GM21576 (cell line): ENCODE measurements around the gene RAD51B.
"Not testable (repeated sequence)": the region's sequence is repeated elsewhere in the genome, so short reads cannot be mapped to it uniquely, and the experiment has no call there.

Source experiments
- ATAC-seq: cut with Tn5 transposase; IDR thresholded peaks from one replicate; pipeline ENCODE4 v1.9.1; 2021; ENCODE audit warnings: mild to moderate bottlenecking, moderate library complexity; ENCODE audit not compliant: unreplicated experiment

The RAD51B gene

DNA sequence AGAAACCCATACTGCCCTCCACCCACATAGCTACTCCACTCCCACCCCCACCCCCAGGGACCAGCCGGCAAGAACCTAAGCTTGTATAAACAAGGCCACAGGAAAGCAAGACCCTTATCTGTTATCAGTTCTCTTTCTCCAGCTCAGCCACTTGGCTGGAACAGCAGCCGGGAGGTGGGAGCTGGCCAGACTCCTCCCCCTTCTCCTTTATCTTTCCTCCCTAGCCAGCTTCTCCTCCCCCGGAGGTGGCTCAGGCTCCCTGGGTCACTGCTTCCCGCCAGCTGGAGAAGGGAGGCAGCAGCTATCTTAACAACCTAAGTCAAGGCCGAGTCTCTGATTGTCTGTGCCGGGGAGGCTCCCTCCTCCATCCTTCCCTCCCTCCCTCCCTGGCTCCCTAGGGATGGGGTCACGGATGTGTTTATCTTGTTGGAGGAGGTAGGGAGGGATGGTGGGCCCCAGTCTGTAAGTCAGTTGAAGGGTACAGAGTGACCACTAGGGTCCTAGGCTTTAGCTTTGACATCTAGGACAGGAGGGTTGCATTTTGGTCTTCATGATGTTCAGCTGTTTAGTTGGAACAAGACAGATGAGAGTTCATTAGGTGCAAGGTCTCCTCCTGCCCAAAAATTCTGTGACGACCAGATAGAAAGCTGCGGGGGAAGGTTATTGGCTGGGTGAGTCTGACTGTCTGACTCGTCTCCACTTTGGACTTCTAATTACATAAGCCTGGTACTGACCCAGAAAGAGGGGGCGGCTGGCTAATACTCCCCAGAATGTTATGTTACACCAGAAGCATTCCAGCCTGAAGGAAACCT, 943.6 kb downstream of the RAD51B start:
- no peak for ATAC-seq

DNA sequence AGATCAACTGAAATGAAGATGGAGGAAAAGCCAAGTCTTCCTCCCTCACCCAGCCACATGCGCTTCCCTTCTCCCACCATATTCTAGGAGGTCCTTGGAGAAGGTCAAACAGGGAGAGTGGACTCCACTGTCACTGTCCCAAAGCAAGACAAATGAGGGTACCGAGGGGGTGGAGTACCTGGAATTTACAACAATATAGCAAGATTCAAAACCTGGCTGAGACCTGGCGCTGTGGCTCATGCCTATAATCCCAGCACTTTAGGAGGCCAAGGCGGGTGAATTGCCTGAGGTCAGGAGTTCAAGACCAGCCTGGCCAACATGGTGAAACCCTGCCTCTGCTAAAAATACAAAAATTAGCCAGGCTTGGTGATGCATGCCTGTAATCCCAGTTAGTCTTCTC, 944.3 kb downstream of the RAD51B start:
- ATAC-seq, result not testable (repeated sequence)

DNA sequence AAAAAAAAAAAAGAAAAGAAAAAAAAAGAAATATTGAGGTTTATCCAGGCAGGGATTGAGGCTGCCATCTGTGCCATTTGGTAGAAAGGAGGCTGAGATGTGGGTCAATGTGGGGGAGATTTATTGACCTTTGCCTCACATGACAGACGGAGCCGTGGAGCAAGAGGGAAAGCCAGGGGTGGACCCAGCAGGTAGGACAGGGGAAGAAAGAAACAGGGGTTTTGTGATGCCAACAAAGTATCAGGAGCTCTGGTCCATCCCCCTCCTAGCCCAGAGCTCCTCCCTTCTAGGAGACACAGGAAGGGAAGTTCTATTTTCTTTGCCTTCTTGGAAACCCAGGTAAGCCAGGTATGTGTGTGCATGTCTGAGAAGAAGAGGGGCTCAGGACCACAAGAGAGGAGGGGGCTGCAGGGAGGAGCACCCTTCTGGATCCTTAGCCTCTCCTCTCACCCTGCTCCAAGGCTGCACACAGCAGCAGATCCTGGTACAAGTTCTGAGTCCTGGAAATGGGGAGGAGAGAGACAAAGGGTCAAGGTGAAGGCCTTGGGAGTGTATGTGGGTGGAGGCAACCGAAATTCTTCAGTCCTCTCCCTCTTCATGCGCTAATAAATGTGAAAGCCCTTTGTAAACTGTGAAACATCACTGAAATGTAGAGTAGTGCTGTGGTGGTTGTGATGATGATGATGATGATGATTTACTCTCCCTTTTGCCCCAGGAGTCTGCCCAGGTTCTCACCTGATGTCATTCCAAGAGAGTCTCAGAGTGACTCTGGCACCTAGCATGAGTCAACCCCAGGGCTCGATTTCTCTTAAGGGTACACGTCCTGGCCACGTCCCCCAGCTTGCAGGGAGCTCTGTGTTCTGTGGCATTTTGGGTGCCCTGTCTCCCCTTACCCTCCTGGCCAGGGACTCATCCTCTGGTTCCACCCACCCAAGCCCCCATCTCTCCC, 947.0 kb downstream of the RAD51B start:
- no peak for ATAC-seq

DNA sequence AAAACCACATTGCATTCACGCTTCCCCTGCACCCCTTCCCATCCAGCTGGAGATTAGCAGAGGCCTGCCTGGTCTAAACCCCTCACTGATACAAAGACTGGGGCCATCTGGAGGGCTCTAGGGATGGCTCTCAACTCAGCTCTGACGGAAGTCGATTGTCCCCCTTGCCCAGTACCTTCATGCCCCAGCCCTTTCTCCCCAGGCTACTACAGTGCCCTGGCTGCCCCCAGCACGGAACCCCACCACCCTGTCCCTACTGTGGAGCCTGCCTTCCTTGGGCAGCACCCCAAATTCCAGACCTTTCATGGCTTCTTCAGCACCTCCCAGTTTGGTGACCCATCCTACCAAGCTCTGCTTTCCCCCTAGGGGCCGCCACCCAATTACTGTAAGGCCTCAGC, 947.7 kb downstream of the RAD51B start:
- ATAC-seq, result no peak

DNA sequence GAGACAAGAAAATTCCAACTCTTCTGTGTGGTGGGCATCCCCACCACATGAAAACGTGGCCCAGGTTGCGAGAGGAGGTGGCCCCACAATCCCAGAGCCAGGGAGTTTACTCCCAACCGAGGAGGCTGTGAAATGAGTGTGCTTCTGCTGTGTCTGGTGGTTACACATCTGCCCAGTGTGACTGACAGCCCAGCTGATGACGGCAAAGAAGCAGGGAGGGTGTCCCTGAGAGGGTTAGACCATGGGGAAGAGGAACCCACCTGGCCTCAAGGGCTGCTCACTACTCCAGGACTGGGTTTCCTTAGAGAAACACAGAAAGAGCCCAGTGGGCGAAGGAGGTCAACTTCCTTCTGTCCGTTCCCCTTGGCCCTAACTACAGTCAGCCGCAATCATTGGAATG, 948.7 kb downstream of the RAD51B start:
- no peak for ATAC-seq

DNA sequence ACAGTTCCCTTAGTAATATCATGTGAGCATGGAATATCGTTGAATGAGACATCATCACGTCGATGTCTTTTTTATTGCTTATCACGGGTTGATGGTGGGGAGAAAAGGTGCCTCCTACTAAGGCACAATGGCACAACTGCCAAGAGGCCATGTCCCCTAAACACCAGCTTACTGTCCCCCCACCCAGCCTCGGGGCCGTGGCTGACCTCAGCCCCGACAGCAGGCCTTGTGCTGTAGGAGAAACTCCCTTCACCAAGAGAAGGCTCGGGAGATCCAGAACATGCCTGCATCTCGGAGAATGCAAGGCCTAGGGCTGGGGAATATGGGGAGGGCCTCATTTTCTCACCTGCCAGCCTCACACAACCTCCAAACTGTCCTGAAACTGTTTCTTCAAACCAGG, 950.5 kb downstream of the RAD51B start:
- no peak for ATAC-seq

DNA sequence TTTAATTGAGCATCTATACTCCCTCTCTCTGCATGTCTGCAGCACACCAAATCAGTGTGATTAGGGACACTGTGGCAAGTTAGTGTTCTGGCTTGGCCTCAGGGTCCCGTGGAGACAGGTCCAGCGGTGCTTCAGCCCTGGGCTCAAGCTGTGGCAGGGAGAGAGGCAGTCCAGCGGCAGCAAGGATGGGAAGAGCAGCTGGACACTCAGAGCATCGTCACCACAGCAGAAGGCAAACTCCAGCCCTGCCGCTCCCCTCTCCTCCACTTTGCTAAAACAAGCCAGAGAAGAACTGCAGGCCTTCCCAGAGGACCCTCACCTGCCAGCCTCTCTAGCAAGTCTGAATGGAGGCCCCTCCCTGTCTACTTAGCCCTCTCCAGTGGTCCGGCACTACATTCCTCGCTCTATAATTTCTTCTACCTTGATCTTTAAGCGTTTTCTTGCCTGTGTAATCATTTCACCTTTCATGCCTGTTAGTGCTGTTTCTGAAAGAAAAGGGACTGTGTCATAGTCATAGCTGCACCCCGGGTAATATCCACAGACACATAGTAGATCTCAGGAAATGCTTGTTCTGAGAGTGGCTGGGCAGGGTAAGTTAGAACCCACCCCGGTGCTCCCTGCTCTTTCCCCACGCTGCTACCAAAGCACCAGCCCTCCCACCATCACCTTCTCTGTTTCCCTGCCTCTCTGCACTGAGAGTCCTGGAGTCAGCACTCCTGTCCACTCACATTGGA, 951.1 kb downstream of the RAD51B start:
- ATAC-seq, result no peak

DNA sequence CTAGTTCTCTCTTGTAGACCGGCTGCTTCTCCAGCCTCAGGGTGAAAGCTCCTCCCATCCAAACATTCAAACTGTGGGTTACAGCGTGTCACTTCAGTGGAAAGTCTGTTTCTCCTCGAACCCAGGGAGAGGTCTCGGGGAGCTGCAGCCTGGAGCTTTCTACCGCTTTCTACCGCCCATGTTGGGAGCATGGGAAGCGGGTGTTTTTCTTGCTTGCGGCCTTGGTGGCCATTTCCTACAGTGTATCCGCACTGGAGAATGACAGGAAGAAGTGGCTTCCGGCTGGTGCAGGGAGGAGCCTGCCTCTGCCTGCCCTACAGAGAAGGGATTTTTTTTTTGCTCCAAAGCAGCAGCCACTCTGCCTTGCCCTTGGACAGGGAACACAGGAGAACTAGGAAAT, 952.1 kb downstream of the RAD51B start:
- no peak for ATAC-seq

DNA sequence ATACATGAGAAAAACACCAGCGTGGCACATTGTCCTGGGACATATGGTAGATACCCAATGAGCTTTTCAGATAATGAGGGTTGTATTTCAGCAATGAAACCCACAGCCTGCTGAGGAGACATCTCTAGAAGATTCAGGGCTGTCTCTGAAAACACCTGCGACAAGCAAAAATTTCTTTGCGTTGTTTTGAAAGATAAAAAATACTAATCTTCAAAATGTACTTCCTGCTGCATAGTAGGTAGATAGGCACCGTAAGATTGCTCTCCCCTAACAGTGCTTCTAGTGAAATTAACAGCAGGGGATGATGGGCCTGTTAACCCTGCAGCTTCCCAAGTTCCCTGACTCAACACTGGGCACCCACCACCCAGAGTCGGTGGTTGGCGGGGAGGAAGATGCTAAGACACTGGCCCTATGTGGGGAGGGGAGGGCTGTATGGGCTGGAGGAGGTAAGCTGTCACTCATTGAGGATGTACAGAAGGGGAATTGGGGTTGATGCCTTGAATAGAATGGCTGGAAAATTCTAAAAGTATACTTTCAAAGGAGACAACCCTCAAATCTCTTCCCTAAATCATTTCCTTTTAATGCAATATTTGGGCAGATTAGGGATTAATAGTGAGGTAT, 953.3 kb downstream of the RAD51B start:
- no peak for ATAC-seq

DNA sequence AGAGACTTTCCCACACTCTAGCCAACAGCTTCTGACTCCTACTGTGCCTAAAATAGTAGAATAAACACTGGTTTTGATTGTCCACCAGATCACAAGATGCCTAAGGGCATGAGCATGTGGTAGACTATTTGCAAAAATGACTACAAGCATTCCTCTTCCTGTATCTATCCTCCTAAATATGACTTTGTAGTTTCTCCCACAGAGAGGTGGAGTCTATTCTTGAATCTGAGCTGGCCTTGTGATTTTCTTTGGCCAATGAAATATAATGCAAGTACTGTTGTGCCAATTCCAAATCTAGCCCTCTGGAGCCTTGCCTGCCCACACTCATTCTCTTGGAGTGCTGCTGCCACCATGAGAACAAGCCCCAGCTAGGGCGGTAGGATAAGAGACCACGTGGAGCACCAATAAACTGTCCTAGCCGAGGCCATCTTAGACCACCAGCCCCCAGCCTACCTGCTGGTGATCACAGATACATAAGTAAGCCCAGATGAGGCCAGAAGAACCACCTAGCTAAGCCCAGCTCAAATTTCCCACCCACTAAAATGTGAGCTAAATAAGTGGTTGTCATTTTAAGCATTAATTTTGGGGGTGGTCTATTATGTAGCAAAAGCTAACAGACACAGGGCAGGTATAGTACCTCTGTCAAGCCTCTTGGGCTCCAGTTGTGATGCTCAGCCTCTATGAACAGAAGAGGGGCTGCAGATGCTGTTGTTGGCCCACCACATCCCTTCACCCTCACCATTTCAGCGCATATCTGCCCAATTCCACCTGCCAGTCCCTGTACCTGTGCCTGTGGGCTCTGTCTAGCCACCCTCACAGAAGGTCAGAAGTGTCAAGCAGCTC, 955.4 kb downstream of the RAD51B start:
- no peak for ATAC-seq

DNA sequence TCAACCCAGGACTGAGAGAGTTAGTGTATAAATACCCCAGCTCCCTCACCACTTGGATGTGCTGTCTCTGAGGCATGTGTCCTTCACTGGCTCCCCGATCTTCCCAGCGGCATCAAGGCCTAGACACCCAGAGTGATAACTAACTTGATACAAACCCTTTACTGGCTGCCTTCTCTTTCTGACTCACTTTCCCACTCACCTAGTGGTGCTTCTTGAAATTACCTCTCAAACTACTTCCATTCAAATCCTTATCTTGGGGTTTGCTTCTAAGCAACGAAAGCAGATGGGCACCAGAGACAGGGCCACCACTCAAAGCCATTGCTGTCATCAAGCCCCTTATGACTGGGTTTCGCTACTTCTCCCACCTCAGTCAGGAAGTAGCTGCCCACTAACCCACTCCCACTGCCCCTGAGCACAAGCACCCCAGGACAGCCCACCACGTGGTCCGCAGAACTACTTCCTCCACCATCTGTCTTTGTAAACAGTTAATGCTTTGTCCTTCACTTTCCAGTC, 956.1 kb downstream of the RAD51B start:
- ATAC-seq, result no peak

DNA sequence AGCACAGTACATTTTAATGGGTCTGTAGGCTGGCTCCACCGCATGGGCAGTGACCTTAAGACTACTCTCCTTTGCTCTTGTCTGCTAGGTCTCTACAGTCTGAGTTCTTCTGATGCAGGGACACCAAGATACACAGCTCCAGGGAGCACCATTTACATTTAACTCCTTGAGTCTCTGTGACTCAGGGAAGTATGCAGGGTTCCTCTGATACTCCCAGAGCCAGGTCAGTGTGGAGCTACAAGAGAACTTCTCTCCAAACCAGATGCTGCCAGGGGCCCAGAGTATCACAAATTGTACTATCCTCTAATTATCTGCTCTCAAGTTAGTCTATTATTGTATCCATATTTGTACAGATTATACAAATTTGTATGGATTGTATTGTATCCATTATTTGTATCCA, 958.1 kb downstream of the RAD51B start:
- no peak for ATAC-seq
